Measurements from ENCODE around the gene PPA1.

Gene PPA1

GRCh38 chr10:70193391-70193844 lies 39.8 kb downstream of the PPA1 start:
- no peak overlapping the region for H3K27ac ChIP-seq
- H3K4me2 ChIP-seq = no peak overlapping the region
- peaks cover 21% of the 10 kb centered on the region for H3K4me1 ChIP-seq (ENCODE audit: low read depth, poor library complexity, severe bottlenecking)
- TF ChIP-seq, protein P1, sequence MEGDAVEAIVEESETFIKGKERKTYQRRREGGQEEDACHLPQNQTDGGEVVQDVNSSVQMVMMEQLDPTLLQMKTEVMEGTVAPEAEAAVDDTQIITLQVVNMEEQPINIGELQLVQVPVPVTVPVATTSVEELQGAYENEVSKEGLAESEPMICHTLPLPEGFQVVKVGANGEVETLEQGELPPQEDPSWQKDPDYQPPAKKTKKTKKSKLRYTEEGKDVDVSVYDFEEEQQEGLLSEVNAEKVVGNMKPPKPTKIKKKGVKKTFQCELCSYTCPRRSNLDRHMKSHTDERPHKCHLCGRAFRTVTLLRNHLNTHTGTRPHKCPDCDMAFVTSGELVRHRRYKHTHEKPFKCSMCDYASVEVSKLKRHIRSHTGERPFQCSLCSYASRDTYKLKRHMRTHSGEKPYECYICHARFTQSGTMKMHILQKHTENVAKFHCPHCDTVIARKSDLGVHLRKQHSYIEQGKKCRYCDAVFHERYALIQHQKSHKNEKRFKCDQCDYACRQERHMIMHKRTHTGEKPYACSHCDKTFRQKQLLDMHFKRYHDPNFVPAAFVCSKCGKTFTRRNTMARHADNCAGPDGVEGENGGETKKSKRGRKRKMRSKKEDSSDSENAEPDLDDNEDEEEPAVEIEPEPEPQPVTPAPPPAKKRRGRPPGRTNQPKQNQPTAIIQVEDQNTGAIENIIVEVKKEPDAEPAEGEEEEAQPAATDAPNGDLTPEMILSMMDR (conservative IDR thresholded peaks at IDR 0.05; ENCODE audit: low read depth, low read length) = no peak
- H3K4me3 ChIP-seq (IDR thresholded peaks at IDR 0.05; ENCODE audit: insufficient read depth, low read depth, low read length) = no peak overlapping the region
- H3K27me3 ChIP-seq (ENCODE audit: insufficient read depth, low read depth) = no peaks in the 10 kb centered on the region
- no peaks in the 10 kb centered on the region for H3K79me2 ChIP-seq (ENCODE audit: insufficient read depth, low read depth)
- no peak overlapping the region for H2AFZ ChIP-seq (ENCODE audit: low read depth)
- no peak overlapping the region for H3K9ac ChIP-seq
- H4K20me1 ChIP-seq (ENCODE audit: insufficient read depth) = 0 out of 2 replicates have a peak, but pooled peaks cover 4% of the 10 kb centered on the region
- H3K36me3 ChIP-seq (ENCODE audit: insufficient read depth) = no peaks in the 10 kb centered on the region

GRCh38 chr10:70192326-70192968 lies 40.8 kb downstream of the PPA1 start:
- H3K4me1 ChIP-seq (ENCODE audit: low read depth, poor library complexity, severe bottlenecking) = peaks cover 12% of the 10 kb centered on the region

GRCh38 chr10:70191972-70192305 lies 41.3 kb downstream of the PPA1 start:
- H2AFZ ChIP-seq (ENCODE audit: low read depth) = no peak overlapping the region
- H3K9ac ChIP-seq = no peak overlapping the region
- H3K4me3 ChIP-seq (IDR thresholded peaks at IDR 0.05; ENCODE audit: insufficient read depth, low read depth, low read length) = no peak overlapping the region
- no peaks in the 10 kb centered on the region for H3K79me2 ChIP-seq (ENCODE audit: insufficient read depth, low read depth)
- H3K4me1 ChIP-seq (ENCODE audit: low read depth, poor library complexity, severe bottlenecking) = peaks cover 6% of the 10 kb centered on the region
- H3K27ac ChIP-seq = no peak overlapping the region
- no peaks in the 10 kb centered on the region for H4K20me1 ChIP-seq (ENCODE audit: insufficient read depth)
- no peaks in the 10 kb centered on the region for H3K36me3 ChIP-seq (ENCODE audit: insufficient read depth)
- TF ChIP-seq, protein P1 (conservative IDR thresholded peaks at IDR 0.05; ENCODE audit: low read depth, low read length) = no peak
- H3K27me3 ChIP-seq (ENCODE audit: insufficient read depth, low read depth) = no peaks in the 10 kb centered on the region
- no peak overlapping the region for H3K4me2 ChIP-seq

More at GRCh38 chr10:70192326-70192968, 40.8 kb downstream of the PPA1 start:
- no peaks in the 10 kb centered on the region for H3K36me3 ChIP-seq (ENCODE audit: insufficient read depth)
- H3K27ac ChIP-seq = no peak overlapping the region
- TF ChIP-seq, protein P1 (conservative IDR thresholded peaks at IDR 0.05; ENCODE audit: low read depth, low read length) = no peak
- no peak overlapping the region for H3K9ac ChIP-seq
- H3K4me3 ChIP-seq (IDR thresholded peaks at IDR 0.05; ENCODE audit: insufficient read depth, low read depth, low read length) = no peak overlapping the region
- H3K27me3 ChIP-seq (ENCODE audit: insufficient read depth, low read depth) = no peaks in the 10 kb centered on the region
- H2AFZ ChIP-seq (ENCODE audit: low read depth) = no peak overlapping the region
- no peaks in the 10 kb centered on the region for H4K20me1 ChIP-seq (ENCODE audit: insufficient read depth)
- no peak overlapping the region for H3K4me2 ChIP-seq
- H3K79me2 ChIP-seq (ENCODE audit: insufficient read depth, low read depth) = no peaks in the 10 kb centered on the region

DNA sequence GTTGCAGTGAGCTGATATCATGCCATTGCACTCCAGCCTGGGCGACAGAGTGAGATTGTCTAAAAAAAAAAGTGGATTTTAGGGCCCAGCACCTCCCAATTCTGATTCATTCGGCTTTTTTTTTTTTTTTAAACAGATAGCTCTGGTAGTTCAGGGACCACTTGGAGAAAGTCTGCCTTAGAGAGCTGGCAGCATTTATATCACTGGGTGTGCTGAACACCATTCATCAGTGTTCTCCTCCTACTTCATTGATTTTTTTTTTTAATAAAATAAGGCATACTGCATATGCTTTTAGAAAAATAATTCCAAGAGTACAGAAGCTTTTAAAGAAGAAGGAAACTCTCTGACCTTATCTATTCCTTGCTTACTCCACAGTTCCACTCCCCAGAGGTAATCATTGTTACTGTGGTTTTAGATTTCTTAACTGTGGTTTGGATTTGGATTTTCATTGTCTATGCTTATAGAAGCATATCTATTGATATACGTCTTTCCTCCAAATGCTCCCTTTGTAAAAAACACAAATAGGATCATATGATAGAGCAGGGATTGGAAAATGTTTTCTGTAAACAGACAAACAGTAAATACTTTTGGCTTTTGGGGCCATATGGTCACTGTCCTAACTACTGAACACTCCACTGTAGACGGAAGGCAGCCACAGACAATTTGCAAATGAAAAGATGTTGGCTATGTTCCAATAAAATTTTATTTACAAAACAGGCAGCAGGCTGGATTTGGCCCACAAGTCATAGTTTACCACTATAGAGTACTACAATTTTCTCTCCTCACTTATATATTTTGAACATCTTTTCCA lies 41.9 kb downstream of the PPA1 start:
- Histone ChIP-seq H3K27me3 (ENCODE audit: insufficient read depth, low read depth) (no peaks in the 10 kb centered on the region), H3K27ac (no peak overlapping the region), H3K9ac (no peak overlapping the region), H3K4me3 (IDR thresholded peaks at IDR 0.05; ENCODE audit: insufficient read depth, low read depth, low read length) (no peak overlapping the region), H2AFZ (ENCODE audit: low read depth) (no peak overlapping the region), H3K36me3 (ENCODE audit: insufficient read depth) (no peaks in the 10 kb centered on the region), H3K4me1 (ENCODE audit: low read depth, poor library complexity, severe bottlenecking) (peaks cover under 1% of the 10 kb centered on the region), H3K4me2 (no peak overlapping the region), H3K79me2 (ENCODE audit: insufficient read depth, low read depth) (no peaks in the 10 kb centered on the region), H4K20me1 (ENCODE audit: insufficient read depth) (no peaks in the 10 kb centered on the region)
- TF ChIP-seq, protein P1 (conservative IDR thresholded peaks at IDR 0.05; ENCODE audit: low read depth, low read length) = no peak

All from KMS-11 (cell line).